NAMALWA (cell line): ENCODE measurements around the gene TOMM6.
A peak's percentile ranks its signal among the peaks of the same experiment; 100 is the strongest.

Experiments used
- DNase-seq: peaks from one replicate; pipeline ENCODE4 v3.0.0-alpha.2; 2015; ENCODE audit warnings: low spot score

Gene TOMM6

DNA sequence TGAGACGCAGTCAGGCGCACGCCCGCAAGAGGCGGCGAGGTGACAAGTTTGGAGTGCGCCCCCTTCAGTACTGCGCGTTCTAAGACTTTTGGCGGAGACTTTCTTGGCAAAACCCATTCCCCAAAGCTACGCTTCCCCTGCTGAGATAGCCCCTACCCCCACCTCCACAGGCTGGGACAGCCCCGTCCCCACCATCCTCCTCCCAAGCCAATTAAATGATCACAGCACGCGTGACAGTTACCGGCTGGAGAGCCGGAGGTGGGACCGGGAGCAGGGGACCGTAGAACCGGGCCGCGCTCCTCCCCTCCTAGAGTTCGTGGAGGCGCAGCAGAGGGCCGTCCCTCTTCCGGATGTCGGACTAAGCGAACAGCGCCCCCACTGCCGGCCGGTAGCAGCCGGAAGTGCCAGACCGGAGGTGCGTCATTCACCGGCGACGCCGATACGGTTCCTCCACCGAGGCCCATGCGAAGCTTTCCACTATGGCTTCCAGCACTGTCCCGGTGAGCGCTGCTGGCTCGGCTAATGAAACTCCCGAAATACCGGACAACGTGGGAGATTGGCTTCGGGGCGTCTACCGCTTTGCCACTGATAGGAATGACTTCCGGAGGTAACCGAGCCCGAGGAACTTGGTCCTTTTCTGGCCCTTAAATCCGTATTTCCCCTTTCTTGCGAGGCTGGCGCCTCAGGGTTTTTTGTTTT is at the start of gene TOMM6:
TOMM6 (plus strand) TSS at position 476 of the 699 bp plus-strand sequence; CDS start at position 480, 4 bp downstream.
- DNase-seq: peak; percentile 95

DNA sequence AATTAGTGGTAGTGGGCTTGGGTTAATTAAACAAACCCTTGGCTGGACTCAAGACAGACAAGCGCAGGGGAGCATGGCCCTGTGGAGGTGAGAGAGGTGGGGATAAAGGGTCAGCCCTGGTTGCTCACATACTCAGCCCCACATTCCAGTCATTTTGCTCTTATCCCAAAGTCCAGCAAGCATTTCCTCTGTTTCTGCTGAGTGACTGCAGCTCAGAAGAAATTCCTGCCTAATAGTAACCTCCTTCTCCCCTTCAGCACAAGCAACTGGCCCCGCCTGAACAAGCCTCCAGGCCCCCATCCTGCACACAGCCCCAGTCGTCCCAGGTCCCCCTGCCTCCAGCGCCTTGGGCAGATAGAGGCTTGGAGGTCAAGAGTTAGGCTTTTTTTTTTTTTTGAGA is 48.5 kb upstream of the TOMM6 start:
- no peak for DNase-seq

DNA sequence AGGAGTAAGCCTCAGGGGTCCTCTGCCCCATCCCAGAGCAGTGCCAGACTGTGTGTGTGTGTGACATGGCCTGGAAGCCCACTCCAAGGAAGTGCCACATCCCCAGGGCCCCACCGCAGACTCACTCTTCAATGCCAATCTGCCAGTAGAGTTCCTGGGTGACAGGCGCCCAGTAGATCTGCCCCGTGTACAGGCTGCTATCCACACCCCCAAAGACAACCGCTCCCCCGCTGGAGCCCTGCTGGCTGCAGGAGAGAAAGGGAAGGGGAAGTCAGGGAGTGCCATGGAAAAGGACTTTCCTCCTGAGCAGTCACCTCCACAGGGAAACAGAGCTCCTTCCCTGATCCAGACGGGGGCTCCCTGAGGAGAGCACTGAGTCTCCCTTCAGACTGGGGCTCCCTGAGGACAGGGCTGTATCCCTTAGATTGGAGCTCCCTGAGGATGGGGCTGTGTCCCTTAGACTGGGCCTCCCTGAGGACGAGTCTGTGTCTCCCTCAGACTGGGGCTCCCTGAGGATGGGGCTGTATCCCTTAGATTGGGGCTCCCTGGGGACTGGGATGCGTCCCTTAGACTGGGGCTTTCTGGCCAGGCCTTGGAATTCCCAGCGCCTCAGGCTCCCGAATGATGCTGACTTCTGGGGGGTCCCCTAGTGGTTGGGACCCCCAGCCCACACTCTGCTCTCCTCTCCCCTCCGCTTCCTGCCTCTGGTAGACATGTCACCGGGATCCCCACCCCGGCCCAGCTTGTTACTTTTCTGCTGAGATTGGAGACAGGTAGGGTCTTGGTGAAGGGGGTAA is 46.9 kb upstream of the TOMM6 start:
- DNase-seq: no peak

DNA sequence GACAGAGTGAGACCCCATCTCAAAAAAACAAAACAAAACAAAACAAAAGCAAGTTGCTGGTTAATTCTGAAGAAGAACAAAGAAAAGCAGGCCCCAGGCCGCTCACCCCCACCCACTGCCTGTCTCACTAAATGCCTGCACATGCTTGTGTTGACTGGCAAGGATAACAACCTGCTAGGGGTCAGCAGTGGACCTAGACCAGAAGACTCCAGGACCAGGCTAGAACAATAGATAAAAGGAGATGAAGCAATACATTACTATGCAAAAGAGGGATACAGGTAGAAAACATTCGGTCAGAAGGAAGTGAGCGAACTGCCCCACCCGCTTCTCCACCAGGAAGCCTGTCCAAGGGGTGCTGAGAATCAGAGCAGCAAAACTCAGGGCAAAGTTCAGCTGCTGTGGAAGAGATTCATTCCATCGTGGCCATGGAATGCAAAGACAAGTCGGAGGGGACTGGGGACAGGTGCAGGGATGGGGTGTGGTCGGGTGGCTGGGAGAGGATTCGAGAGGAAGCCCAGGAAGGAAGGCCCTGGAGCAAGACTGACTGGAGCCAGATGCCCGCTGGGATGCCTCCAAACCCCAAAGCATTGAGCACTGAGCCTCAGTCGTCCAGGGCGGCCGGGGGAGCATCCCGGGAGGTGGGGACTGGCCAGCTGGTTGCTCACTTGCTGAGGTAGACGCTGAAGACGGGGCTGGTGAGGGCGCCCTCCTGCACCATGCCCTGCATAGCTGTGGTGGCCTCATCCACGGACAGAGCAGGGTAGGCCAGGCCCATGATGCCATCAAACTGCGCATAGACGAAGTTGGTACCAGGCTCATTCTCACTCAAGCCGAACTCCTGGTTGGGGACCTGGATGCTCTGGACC is 45.6 kb upstream of the TOMM6 start:
- DNase-seq: no peak

DNA sequence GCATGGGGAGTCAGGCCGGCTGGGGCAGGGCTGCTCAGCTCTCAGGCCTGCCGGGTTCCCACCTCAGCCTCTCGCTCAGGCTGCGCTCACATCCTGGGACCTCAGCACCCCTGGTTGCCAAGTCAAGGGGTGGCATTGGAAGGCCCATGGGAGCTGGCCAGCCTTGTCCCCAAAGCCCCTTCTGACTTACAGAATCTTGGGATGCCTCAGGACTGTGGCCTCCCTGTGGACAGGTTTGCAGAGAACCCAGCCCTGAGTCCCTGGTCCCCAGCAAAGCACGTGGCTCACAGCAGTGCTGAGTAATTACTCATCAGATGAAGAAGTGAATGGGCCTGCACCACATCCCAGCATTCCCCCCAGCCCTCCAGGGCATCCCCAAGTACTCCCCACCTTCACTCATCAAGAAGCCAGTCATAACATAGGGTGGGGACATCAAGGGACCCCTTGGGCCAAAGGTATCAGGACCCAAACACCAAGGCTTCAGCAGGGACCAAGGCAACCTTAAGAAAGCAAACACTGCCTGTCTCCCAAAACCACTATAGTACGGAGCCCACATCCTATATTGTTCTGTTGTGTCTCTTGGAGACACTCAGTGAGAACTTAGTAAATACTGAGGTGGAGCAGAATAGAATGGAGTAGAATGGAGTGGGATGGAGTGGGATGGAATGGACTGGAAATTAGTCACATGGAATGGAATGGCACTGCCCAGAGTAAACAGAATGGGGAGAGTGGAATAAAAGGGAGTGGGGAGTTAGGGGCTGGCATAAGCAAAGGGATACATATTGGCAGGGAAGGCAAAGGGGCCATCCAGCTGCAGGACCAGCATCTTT is 43.9 kb upstream of the TOMM6 start:
- no peak for DNase-seq

DNA sequence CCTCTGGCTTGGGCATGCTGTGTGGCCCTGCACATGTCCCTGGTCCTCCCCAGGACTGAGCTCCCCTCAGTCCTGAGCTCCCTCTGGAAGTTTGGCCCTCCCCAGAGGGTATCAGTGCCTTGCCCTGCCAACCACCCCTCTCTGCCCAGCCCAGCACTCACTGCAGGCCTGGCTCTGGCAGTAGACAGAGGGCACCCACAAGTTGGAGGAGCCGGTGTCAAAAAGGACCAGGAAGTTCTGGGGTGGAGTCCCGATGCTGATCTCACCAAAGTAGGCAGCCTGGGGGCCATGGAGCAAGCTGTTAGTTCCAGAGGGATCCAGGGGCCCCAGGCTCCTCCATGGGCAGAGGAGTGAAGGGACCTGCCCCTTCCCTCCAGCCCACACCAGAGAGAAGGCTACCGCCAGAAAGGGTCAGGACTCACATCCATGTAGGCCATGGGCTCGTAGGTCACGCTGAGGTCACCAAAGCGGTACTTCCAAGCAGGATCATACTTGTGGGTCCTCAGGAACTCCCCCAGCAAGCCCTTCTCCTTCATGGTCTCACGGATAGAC is 43.2 kb upstream of the TOMM6 start:
- DNase-seq: no peak

DNA sequence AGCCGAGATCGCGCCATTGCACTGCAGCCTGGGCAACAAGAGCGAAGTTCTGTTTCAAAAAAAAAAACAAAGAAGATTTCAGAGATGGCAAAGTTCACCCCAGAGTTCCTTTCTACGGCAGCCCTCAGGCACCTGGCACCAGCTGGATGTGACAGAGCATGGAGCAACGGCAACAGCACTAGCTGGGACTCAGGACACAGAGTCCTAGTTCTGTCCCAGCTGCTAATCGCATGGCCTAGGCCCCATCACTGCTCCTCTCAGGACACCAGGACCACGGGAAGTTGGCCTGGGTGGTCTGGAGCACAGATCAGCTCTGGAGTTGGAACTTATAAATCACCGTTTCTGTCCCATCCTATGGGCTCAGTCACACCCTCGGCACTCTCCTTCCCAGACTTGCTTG is 41.4 kb upstream of the TOMM6 start:
- no peak for DNase-seq

DNA sequence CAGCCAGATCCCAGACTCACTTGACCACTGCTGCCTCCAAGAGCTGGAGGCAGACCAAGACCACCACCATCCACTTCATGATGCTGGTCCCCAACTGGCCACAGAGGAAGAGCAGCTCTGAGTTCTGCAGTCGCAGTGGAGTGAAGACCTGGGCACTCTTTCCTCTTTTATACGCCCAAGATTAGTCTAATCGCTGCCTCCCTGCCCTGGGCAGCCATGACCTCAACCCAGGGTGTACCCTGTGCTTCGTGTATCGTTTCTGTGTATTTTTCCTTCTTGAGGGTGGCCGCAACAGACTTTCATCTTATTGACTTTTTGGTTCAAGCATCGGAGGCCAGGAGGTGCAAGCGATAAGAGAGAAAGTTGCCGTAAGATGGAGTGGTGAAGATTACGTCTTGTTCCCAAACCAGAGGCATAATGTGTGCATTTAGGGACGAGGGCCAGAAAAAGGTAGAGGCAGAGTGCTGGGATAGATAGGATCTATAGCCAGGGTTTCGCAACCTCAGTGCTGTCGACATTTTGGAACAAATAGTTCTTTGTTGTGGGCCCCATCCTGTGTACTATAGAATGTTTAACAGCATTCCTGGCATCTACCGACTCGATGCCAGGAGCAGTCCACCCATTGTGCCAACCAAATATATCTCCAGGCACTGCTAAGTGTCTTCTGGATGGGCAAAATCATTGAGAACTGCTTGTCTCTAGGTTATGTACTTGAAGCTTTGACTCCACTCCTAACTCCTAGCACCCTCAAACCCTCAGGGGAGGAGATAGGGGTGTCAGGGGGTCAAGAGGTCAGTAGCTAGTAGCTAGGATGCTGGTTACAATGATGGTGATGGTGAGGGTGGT is 40.0 kb upstream of the TOMM6 start, which contains the start of gene PGC:
PGC (minus strand) TSS at position 142 of the 846 bp plus-strand sequence; CDS start at position 79, 63 bp downstream.
- DNase-seq: no peak

DNA sequence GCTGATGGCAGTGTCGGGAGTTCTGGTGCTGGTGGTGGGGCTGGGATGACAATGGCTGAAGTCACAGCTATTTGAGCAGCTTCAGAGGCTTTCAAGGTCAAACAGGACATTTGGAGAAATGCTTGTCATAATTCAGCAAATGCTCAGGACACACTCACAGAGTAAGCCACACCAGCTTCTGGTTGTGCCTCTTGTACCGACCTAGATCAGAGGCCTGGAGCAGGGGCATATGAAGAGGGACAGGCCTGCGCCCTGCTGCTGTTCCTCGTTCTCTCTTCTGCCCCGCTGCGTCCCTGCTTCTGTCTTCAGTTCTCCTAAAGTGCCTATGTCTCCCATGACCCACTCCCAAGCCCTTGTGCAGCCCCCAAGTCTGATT is 39.4 kb upstream of the TOMM6 start:
- DNase-seq: no peak

DNA sequence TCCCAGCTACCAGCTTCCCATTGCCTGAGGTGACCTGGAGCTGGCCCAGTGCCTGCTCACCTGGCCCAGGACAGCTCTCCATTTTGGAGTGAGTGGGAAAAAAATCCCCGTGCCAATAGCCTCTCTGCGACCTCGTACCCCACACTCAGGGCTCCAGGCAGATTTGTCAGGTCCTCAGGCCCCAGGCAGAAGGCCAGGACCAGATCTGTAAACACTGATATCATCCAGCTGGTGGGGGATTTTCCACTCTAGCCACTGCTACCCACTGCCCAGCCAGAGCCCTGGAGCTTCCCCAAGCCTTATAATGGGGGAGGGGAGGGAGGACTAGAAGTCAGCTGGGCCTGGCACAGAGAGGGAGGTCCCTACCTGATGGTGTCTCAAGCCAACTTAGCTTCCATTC is 39.0 kb upstream of the TOMM6 start:
- no peak for DNase-seq

DNA sequence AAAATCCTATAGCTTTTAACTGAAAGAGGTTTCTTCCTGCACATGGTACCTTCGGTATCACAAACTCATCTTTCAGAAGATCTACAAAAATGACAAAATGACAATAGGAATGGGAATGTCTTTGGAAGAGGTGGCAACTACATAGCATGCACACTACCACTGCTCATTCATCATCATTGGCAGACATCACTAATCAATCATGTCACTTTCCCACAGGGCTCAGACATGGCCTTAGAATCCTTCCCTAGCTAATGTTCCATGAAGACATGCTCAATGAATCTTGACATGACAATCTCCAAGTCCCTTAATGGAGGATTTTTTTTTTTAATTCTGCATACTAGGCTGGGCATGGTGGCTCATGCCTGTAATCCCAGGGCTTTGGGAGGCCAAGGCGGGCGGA is 37.1 kb upstream of the TOMM6 start:
- no peak for DNase-seq

DNA sequence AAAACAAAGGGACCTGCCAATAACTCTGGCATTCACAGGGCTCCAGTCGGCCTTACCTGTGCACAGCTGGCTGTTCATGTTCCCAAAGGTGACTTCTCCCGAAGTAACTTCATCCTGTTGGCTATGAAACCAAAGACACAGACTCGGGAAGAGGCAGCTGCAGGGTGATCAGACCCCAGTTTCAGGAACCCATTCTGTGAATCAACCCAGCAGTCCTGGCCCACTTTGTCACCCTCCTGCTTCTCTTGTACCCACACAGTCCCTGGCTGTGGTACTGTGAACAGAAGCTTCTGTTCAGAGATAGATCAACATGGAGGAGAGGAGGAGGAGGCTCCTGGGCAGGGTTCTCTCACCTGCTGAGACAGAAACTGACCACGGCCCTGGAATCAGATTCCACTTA is 31.6 kb upstream of the TOMM6 start:
- DNase-seq: no peak

DNA sequence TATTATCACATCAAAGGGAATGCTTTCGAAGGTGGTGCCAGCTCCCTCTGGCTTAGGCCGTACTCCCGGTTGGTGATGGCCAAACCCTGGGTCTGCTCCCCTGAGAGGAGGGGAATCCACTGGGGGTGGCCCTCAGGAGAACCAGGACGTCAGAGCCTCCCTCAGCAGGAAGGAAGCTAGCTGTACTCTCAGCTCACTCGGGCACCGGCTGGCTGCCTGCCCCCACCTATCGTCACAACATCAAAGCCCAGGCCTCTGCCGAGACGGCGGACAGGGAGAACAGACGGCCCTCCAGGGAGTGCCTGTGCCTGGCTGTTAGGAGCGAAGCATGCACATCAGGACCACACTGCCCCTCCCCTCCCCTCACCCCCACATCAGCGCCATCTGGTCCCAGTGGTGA is 31.1 kb upstream of the TOMM6 start:
- no peak for DNase-seq

DNA sequence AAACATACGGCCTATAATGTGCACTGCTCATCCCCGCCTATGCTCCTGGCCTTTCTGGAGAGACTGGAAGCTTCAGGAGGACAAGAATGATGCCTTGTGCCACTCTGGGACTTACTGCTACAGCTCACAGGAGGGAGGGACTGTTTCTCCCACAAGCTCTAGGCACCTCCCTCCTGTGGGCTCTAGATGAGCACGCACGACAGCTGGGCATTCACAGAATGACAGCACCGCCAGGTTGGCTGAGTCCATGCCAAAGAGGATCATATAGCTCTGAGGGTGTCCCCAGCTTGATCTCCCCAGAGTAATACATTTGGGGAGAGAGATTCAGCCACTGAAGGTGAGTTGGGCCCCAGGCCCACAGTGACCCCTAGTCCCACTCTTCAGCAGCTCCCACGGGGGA is 30.2 kb upstream of the TOMM6 start:
- no peak for DNase-seq

DNA sequence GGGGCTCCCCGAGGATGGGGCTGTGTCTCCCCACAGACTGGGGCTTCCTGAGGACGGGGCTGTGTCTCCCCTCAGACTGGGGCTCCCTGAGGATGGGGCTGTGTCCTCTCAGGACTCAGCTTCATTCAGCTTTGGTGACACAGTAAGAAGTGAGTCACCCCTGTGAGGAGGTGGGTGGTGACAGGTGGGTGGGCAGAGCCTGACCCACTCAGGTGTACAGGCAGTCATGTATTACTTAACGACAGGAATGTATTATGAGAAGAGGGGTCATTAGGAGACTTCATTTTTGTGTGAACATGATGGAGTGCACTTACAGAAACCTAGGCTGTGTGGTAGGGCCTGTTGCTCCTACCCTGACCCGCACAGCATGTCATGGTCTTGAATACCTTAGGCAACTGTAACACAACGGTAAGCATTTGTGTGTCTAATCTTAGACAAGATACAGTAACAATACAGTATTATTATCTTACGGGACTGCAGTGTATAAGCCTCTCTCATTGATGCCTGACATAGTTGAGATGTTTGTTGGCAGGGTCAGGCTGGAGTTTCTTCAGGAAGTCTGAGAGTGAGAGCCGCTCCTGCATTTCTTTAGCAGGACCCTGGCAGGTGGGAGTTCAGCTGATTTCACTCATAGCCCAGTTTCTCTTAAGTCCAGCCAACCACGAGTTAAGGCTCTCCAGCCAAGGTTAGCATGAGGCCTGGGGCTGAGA is 29.4 kb upstream of the TOMM6 start:
- no peak for DNase-seq

DNA sequence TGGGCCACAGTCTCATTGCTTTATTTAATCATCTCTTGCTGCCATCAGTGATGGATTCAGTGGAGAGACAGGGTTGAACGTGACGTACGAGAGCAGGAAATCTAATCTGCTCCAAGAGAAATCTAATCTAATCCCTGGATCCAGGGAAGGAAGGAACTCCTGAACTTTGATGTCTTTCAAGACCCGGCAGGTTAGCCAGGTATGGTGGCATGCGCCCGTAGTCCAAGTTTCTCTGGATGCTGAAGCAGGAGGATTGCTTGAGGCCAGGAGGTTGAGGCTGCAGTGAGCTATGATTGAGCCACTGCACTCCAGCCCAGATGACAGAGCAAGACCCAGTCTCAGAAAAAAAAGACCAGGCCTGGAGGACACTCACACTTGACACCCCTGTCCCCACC is 28.9 kb upstream of the TOMM6 start:
- DNase-seq: no peak

DNA sequence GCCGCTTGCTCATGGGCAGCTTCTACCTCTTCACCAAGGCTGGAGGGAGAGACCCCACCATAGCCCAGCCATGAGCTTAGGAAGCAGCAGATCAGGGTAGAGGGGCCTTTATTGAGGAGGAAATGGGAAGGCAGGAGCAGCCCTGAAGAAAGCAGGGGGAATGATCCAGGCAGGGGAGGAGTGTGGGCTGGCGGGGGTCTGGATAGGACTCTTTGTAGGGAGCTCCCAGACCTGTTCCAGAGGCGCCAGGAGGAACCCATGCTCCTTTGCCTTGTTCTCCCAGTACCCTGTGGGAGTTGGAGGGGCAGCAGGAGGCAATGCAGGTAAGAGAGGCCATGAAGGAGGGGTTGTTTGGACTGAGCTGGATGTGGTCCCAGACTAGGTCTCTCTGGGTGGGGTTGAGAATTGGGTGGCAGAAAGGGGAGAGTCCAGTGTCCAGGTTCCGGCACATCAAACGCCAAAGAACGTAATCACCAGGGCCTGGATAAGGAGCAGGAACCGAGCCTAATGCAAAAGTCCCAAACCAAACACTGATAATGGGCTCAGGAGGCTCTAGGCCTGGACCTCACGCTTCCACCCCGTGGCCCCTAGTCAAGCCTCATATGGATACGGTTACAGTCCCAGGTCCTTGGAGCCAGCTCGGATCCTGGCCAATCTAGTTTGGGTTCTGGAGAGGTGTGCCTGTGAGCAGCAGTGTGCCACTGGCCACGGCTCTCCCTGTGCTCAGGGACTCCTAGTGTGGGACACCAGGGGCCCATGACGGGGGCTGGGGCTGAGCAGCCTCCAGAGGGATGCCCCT is 28.2 kb upstream of the TOMM6 start:
- no peak for DNase-seq

DNA sequence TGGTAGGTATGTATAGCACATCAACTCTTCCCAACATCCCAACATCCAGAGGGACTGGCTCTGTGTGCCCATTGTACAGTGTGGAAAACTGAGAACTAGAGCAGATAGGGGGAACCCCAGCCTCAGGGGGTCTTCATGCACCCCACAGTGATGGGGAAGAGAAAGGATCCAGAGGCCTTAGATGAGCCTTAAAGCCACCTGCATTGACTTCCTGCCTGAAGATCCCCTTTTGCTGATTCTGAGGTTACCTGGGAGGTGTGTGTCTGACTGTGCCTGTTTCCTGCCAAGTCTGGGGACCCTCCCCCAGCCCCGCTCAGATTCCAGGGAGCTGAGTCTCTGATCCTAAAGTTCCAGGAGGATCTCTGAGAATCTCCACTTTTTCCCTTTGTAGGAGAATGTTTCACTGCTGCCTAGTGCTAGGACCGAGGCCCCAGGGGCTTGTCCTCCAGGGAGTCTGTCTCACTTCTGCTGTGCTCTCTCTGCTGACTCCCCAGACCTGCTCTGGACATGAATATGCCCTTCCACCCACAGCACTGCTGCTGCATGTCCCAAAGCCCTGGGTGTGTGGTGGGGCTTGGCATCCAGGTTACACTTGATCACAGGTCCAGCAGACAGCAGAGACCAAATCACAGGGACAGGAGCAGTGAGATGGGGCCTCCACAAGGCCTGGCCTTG is 27.5 kb upstream of the TOMM6 start:
- no peak for DNase-seq
